A673 (cell line): Measurements from ENCODE around the gene NPEPL1. TPM values are rescaled to one million over a fixed set of nuclear protein-coding genes. Genes with fewer than 3 reads are reported as not detected.

Source experiments
- BruUV-seq: library from RNA; stranded (reverse); fragments of 400-500 nt; replicated peaks from 2 replicates; lab custom pipeline; 2021; lab: Mats Ljungman, UMichigan
- CTCF ChIA-PET: fragments of 300-600 bp; sonication (Branson Sonifier 250); formaldehyde crosslinking; loops from one replicate; lab custom pipeline; 2022; ENCODE audit warnings: antibody characterized with exemption; lab: Charles Lee
- POLR2A ChIA-PET: fragments of 300-600 bp; sonication (Branson Sonifier 250); formaldehyde crosslinking; loops from one replicate; lab custom pipeline; 2022; ENCODE audit warnings: antibody characterized with exemption; ENCODE audit not compliant: low non-redundant PET; lab: Charles Lee
- DNase-seq: peaks from one replicate; pipeline ENCODE4 v3.0.0-alpha.2; 2015; ENCODE audit warnings: low spot score
- H3K27ac ChIP-seq: fragments of 200-600 bp; sonication (generic); 2 replicates; pipeline ENCODE4 v1.5.1; 2016; ENCODE audit warnings: mixed run types, low read depth, mild to moderate bottlenecking, mixed read lengths, antibody characterized with exemption, low read length; ENCODE audit not compliant: poor library complexity, severe bottlenecking
- H3K27me3 ChIP-seq: fragments of 200-600 bp; sonication (generic); replicated peaks from 2 replicates; pipeline ENCODE4 v1.6.1; 2017; ENCODE audit warnings: mixed run types, low read depth, mild to moderate bottlenecking, mixed read lengths, antibody characterized with exemption, low read length; ENCODE audit not compliant: insufficient read depth, poor library complexity
- H3K36me3 ChIP-seq: fragments of 200-600 bp; sonication (generic); 2 replicates; pipeline ENCODE4 v1.6.1; 2016; ENCODE audit warnings: mixed run types, mild to moderate bottlenecking, mixed read lengths, antibody characterized with exemption, low read length; ENCODE audit not compliant: insufficient read depth, poor library complexity, severe bottlenecking
- H3K4me1 ChIP-seq: fragments of 200-600 bp; sonication (generic); 2 replicates; pipeline ENCODE4 v1.6.1; 2017; ENCODE audit warnings: mixed run types, mild to moderate bottlenecking, mixed read lengths, antibody characterized with exemption, low read length; ENCODE audit not compliant: insufficient read depth, poor library complexity, severe bottlenecking
- H3K4me3 ChIP-seq: fragments of 200-600 bp; sonication (generic); 2 replicates; pipeline ENCODE4 v1.5.1; 2016; ENCODE audit warnings: low read depth, mixed run types, mild to moderate bottlenecking, mixed read lengths, low read length; ENCODE audit not compliant: poor library complexity, severe bottlenecking
- H3K9me3 ChIP-seq: fragments of 200-600 bp; sonication (generic); 2 replicates; pipeline ENCODE4 v1.6.1; 2016; ENCODE audit warnings: mixed run types, low read depth, mild to moderate bottlenecking, mixed read lengths, antibody characterized with exemption, low read length; ENCODE audit not compliant: poor library complexity, severe bottlenecking
- EZH2 ChIP-seq: fragments of 200-600 bp; sonication (generic); IDR thresholded peaks from 2 replicates; pipeline ENCODE4 v1.6.1; 2017; ENCODE audit warnings: borderline replicate concordance, low read depth, mild to moderate bottlenecking, mixed read lengths, antibody characterized with exemption, low read length; ENCODE audit not compliant: poor library complexity, severe bottlenecking
- intact Hi-C: fragments of 100-400 bp; cut with micrococcal nuclease; formaldehyde crosslinking; loops from one replicate; pipeline ENCODE4 v1.10.0; 2022; ENCODE audit not compliant: unreplicated experiment
- total RNA-seq: library from RNA; stranded (reverse); gene quantifications from 2 replicates; pipeline ENCODE4 v1.2.3, GENCODE V29; 2021
- TF ChIP-seq, protein P1 (sequence below): fragments of 300-800, 200-600 bp; sonication (generic); conservative IDR thresholded peaks from 2 replicates; pipeline ENCODE4 v1.5.1; 2017; ENCODE audit warnings: low read depth, mild to moderate bottlenecking, antibody characterized with exemption, low read length, moderate library complexity, mixed read lengths

Gene NPEPL1
- total RNA-seq, 1 experiment from 2014 or later = 15.8 TPM

DNA sequence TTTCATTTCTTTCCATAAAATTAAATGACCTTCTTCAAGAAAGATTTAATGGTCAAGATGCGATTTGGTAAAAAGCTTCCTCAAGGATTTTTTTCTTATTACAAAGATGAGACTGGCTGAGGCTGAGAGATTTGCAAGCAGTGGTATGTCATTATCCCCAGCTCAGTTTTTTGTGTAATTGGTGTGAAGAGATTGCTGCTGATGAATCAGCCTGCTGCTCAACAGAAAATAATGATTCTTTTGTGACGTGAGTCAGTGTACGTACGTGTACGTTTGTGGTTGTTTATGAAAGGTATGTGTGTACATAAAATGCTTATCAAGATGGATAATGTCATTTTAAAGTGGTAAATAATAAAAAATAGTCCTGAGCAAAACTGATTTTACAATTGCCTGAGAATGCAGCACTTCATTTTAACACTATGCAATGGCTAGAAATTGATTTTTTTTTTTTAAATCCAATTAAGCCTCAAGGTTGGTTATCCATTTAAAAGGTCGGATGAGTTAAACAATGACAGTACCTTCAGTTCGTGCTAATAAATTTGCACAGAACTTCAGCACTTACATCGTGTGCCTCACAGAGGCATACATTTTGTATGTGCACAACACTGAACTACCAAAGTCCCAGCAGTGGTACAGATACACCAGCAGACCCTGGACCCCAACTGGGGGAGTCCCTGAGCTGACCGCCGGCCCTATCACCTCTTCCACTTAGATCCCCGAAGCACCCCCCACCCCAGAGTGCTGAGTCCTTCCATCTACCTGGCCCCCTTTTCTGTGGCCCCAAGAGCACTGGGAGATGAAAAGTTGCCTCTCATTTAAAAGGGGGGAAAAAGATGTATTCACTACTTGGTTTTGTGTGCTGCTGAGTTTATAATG lies 9.7 kb upstream of the NPEPL1 start:
- Histone ChIP-seq H3K27ac (no peak overlapping the region), H3K9me3 (no peaks in the 10 kb centered on the region), H3K4me3 (no peak overlapping the region), H3K36me3 (no peaks in the 10 kb centered on the region), H3K4me1 (no peaks in the 10 kb centered on the region), H3K27me3 (no peaks in the 10 kb centered on the region)
- no TSS peak for BruUV-seq
- intact Hi-C loops = no loop called here
- ChIA-PET POLR2A (no interaction called here), CTCF (no interaction called here)
- DNase-seq = peak; percentile 15
- no peak for TF ChIP-seq EZH2
- TF ChIP-seq, protein P1, sequence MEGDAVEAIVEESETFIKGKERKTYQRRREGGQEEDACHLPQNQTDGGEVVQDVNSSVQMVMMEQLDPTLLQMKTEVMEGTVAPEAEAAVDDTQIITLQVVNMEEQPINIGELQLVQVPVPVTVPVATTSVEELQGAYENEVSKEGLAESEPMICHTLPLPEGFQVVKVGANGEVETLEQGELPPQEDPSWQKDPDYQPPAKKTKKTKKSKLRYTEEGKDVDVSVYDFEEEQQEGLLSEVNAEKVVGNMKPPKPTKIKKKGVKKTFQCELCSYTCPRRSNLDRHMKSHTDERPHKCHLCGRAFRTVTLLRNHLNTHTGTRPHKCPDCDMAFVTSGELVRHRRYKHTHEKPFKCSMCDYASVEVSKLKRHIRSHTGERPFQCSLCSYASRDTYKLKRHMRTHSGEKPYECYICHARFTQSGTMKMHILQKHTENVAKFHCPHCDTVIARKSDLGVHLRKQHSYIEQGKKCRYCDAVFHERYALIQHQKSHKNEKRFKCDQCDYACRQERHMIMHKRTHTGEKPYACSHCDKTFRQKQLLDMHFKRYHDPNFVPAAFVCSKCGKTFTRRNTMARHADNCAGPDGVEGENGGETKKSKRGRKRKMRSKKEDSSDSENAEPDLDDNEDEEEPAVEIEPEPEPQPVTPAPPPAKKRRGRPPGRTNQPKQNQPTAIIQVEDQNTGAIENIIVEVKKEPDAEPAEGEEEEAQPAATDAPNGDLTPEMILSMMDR = no peak

DNA sequence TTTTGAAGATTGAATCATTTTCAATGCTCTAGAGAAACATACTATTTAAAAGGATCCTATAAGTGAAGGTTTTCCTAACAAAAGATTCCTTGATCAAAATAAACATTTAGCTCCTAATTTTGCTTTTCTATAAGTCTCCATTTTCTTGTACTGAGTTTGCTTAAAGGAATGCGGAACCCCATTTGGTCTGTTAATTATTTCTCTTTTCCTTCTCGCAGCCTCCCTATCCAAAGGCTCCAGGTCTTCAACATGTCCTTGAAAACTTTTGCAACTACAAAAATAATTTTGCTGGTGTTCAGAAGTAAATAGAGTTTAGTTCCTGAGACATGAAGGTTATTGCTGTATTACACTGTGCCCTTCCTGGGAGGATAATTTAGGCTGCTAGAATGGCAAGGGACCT lies 8.3 kb upstream of the NPEPL1 start:
- Histone ChIP-seq H3K4me3 (no peak overlapping the region), H3K4me1 (no peaks in the 10 kb centered on the region), H3K9me3 (no peaks in the 10 kb centered on the region), H3K36me3 (no peaks in the 10 kb centered on the region), H3K27ac (no peak overlapping the region), H3K27me3 (no peaks in the 10 kb centered on the region)
- no peak for TF ChIP-seq EZH2
- TF ChIP-seq, protein P1 = no peak
- ChIA-PET POLR2A (no interaction called here), CTCF (no interaction called here)
- intact Hi-C loops = no loop called here
- no peak for DNase-seq
- BruUV-seq = no TSS peak

DNA sequence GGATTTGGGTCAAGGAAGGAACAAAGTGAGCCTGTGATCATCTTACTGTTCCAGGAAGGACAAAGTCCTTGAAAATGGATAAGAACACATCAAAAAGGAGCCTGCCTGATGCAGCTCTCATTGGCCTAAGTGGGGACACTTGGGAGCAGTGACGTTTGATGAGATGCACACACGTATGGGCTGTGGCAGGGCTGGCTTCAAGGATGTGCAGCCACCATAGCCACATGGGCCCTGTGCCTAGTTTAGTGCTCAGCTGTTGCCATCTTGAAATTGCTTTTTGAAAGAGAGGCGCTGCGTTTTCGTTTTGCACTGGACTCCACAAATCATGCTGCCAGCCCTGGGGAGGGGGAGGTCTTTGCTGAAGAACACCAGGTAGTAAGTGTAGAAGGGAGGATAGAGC lies 6.6 kb upstream of the NPEPL1 start:
- Histone ChIP-seq H3K4me1 (no peaks in the 10 kb centered on the region), H3K27ac (no peak overlapping the region), H3K9me3 (no peaks in the 10 kb centered on the region), H3K36me3 (no peaks in the 10 kb centered on the region), H3K4me3 (no peak overlapping the region), H3K27me3 (no peaks in the 10 kb centered on the region)
- no peak for DNase-seq
- POLR2A ChIA-PET = no interaction called here
- BruUV-seq = no TSS peak
- intact Hi-C loops = no loop called here
- no peak for TF ChIP-seq EZH2
- TF ChIP-seq, protein P1 = no peak
- CTCF ChIA-PET = no interaction called here
